Measurements from ENCODE around the gene PLCB1. TPM values are rescaled to one million over a fixed set of nuclear protein-coding genes. Genes with fewer than 3 reads are reported as not detected.

Gene PLCB1
- total and polyA plus RNA-seq, 4 donors: 1.6 to 43.8 (median 6.1) TPM

DNA sequence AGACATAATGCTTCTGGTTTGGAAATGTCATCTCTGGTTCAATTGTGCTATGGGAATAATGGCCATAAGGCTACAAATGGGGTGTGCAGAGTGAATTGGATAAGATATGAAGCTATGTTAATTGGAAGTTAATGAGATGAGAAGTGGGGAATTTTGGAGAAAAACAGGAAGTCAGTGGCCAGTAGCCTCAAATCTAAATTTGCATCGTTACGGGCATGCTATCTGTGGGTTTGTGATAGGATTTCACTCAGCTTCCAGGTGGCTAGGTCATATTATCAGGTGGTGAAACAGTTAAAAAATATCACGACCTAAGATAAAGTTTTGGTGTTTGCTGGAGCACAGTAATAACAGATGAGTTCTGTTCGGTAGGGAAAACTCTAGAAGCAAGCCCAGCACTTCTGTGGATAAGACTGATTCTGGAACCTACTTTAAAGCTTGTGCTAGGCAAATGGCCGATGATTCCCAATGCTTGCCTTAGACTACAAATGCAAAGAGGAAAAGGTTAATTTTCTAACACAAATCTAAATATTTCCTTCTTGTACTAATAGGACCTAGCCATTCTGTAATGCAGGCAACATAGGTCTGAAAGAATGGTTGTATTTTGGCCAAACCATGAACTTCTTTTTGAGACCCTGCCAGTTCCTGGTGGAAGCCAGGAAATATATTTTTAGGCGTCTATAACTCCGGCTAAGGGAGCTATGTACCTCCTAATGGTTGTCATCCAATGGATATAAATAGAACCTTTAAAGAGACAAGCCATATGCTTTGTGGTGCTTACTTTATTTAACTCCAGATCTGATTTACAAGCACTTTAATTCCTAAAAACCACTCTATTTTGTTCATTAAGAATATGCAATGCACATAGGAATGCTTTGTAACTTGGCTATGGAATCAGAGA lies 111.0 kb downstream of the PLCB1 start:
- Histone ChIP-seq H3K36me3 (ENCODE audit: control insufficient read depth in 4 of 4, insufficient read depth in 4 of 4, low read length in 4 of 4) (no peaks in the 10 kb centered on the region), H3K4me1 (ENCODE audit: control insufficient read depth in 5 of 5, insufficient read depth in 5 of 5, low read length in 5 of 5) (peaks cover 0 to 19% (median 0%) of the 10 kb centered on the region in 5 donors), H3K4me3 (no peak overlapping the region), H3K27ac (ENCODE audit: low read depth in 1 of 2, low read length in 1 of 2) (no peak overlapping the region), H3K9ac (ENCODE audit: insufficient read depth in 1 of 2, low read length in 2 of 2) (no peak overlapping the region), H3K9me3 (ENCODE audit: control insufficient read depth in 4 of 4, insufficient read depth in 3 of 4, low read length in 3 of 4) (no peaks in the 10 kb centered on the region), H3K27me3 (ENCODE audit: control insufficient read depth in 3 of 3, insufficient read depth in 3 of 3, low read length in 2 of 3) (no peaks in the 10 kb centered on the region)
- TF ChIP-seq, protein P1, sequence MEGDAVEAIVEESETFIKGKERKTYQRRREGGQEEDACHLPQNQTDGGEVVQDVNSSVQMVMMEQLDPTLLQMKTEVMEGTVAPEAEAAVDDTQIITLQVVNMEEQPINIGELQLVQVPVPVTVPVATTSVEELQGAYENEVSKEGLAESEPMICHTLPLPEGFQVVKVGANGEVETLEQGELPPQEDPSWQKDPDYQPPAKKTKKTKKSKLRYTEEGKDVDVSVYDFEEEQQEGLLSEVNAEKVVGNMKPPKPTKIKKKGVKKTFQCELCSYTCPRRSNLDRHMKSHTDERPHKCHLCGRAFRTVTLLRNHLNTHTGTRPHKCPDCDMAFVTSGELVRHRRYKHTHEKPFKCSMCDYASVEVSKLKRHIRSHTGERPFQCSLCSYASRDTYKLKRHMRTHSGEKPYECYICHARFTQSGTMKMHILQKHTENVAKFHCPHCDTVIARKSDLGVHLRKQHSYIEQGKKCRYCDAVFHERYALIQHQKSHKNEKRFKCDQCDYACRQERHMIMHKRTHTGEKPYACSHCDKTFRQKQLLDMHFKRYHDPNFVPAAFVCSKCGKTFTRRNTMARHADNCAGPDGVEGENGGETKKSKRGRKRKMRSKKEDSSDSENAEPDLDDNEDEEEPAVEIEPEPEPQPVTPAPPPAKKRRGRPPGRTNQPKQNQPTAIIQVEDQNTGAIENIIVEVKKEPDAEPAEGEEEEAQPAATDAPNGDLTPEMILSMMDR (IDR thresholded peaks at IDR 0.05; ENCODE audit: control extremely low read depth, extremely low read depth): no peak
- DNase-seq: peak in 2 of 3 donors; percentile 17 to 23
- WGBS, 2 donors: 54 to 59% methylated on average over 7 of the region's 7 CpGs
- ATAC-seq (ENCODE audit: insufficient read depth, low FRiP score): no peak

DNA sequence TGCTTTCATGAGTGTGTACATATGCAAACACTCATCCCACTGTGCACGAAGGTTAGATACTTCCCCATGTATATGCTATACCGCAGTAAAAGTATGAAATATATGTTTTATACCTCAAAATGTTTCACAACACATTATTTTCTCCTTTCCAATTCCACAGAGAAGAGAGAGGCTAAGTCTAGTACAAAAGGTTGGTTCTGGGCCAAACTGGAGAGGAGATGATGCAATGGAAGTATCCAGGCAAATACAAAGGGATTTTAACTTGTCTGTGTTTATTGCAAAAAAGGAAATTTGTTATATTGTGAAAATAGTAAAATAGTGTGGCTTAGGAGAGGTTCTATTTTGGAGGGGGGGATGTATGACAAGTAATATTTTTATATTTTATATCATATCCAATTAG lies 112.6 kb downstream of the PLCB1 start:
- no peak for ATAC-seq (ENCODE audit: insufficient read depth, low FRiP score)
- WGBS, 2 donors: 31 to 36% methylated on average over 2 of the region's 2 CpGs
- peak; percentile 35 to 90 (median 80) for DNase-seq
- H3K27ac ChIP-seq (ENCODE audit: low read depth in 1 of 2, low read length in 1 of 2): no peak overlapping the region
- no peak overlapping the region for H3K9ac ChIP-seq (ENCODE audit: insufficient read depth in 1 of 2, low read length in 2 of 2)
- no peaks in the 10 kb centered on the region for H3K27me3 ChIP-seq (ENCODE audit: control insufficient read depth in 3 of 3, insufficient read depth in 3 of 3, low read length in 2 of 3)
- TF ChIP-seq, protein P1 (IDR thresholded peaks at IDR 0.05; ENCODE audit: control extremely low read depth, extremely low read depth): no peak
- H3K9me3 ChIP-seq (ENCODE audit: control insufficient read depth in 4 of 4, insufficient read depth in 3 of 4, low read length in 3 of 4): no peaks in the 10 kb centered on the region
- peaks cover 0 to 19% (median 0%) of the 10 kb centered on the region in 5 donors for H3K4me1 ChIP-seq (ENCODE audit: control insufficient read depth in 5 of 5, insufficient read depth in 5 of 5, low read length in 5 of 5)
- no peaks in the 10 kb centered on the region for H3K36me3 ChIP-seq (ENCODE audit: control insufficient read depth in 4 of 4, insufficient read depth in 4 of 4, low read length in 4 of 4)
- H3K4me3 ChIP-seq: no peak overlapping the region

DNA sequence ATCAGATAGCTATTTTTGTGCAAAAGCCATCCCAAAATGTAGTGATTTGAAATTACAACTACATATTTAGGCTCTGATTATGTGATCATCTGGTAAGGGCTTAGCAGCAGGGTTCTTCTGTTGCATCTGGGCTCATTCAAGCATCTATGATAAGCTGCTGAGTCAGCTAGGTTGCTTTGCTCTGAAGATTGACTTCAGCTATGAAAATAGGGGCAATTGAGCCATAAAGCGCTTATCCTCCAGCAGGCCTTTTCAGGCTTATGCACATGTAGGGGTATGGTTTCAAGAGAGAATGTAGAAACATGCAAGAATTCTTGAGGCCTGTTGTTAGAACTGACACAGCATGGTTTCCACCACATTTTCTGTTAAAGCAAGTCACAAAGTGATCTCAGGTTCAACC lies 114.1 kb downstream of the PLCB1 start:
- DNase-seq (no peak), ATAC-seq (ENCODE audit: insufficient read depth, low FRiP score) (no peak)
- Histone ChIP-seq H3K4me3 (no peak overlapping the region), H3K27ac (ENCODE audit: low read depth in 1 of 2, low read length in 1 of 2) (no peak overlapping the region), H3K27me3 (ENCODE audit: control insufficient read depth in 3 of 3, insufficient read depth in 3 of 3, low read length in 2 of 3) (no peaks in the 10 kb centered on the region), H3K36me3 (ENCODE audit: control insufficient read depth in 4 of 4, insufficient read depth in 4 of 4, low read length in 4 of 4) (no peaks in the 10 kb centered on the region), H3K9me3 (ENCODE audit: control insufficient read depth in 4 of 4, insufficient read depth in 3 of 4, low read length in 3 of 4) (no peaks in the 10 kb centered on the region), H3K4me1 (ENCODE audit: control insufficient read depth in 5 of 5, insufficient read depth in 5 of 5, low read length in 5 of 5) (peaks cover 0 to 19% (median 0%) of the 10 kb centered on the region in 5 donors), H3K9ac (ENCODE audit: insufficient read depth in 1 of 2, low read length in 2 of 2) (no peak overlapping the region)
- 96 to 98% methylated on average over 1 of the region's 1 CpG for WGBS, 2 donors
- TF ChIP-seq, protein P1 (IDR thresholded peaks at IDR 0.05; ENCODE audit: control extremely low read depth, extremely low read depth): no peak
